Fibroblast of skin of left biceps (primary cell): ENCODE measurements around the gene CSMD2.
A peak's percentile ranks its signal among the peaks of the same experiment; 100 is the strongest.

ENCODE experiments used
- DNase-seq, 2 experiments: peaks; one replicate each; pipeline ENCODE4 v3.0.0-alpha.2; 2013; ENCODE audit warnings: low read depth in 2 of 2

CSMD2 gene

GRCh38 chr1:33608825-33609400, 556.1 kb downstream of the CSMD2 start:
- DNase-seq = no peak

- DNase-seq = no peak
These were observed 557.5 kb downstream of the CSMD2 start for GRCh38 chr1:33607444-33608005.

DNA sequence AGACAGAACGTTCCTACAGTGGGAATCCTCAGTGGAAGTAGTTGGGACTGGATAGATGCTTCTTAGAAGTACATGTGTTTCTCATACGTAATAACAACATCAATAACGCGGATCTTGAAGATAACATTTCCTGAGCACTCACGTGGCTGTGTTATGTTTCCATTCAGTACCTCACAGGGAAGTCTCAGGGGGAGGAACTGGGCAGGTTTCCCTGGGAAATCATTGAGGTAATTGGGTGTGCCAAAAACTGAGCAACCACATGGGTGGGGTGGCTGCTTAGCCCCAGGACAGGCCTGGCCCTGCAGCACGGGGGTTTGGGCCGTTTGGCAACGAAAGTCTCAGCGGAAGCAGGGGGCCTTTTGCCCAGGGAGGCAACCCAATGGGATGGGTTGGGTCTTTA, 558.8 kb downstream of the CSMD2 start:
- no peak for DNase-seq

GRCh38 chr1:33602271-33602670, 562.8 kb downstream of the CSMD2 start:
- no peak for DNase-seq

DNA sequence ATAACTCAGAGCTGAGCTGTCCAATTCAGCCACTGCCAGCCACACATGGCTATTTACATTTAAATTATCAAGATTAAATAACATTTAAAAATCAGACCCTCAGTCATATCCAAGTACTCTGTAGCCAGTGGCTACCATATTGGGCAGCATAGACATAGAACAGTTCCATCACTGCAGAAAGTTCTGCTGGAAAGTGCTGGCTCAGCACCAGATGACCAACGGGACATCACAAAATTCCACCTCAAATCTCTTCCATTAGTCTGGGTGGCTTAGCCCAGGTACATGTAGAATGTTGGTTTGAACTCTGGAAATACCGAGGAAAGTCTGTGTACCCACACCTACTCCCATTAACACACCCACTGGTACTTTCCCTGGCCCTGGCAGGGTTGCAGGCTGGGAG, 563.3 kb downstream of the CSMD2 start:
- DNase-seq = no peak

- DNase-seq = no peak
These were observed 565.4 kb downstream of the CSMD2 start for GRCh38 chr1:33599516-33600115.

DNA sequence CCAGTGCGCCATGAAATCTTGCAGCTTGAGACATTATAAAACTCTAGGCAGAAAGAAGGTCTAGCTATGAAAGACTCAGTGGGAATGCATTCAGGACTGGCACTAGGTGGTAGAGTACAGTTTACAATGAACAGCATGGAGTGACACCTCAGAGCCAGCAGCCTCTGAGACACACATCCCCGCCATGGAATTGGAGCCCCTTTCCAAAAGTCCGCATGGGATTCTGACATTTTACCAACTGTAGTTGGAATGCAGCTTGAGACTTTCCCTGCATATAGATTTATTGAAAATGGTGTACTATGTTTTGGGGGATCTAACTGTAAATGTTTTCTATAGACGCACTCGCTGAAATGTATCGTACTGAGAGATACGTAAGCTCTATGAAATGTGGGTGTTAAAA, 576.3 kb downstream of the CSMD2 start:
- DNase-seq = no peak

- no peak for DNase-seq
These were observed 578.2 kb downstream of the CSMD2 start for GRCh38 chr1:33586795-33587194.

- peak; percentile 7 to 11 for DNase-seq
These were observed 578.9 kb downstream of the CSMD2 start for GRCh38 chr1:33586106-33586505.

GRCh38 chr1:33583567-33583966, 581.5 kb downstream of the CSMD2 start:
- no peak for DNase-seq

GRCh38 chr1:33578557-33579448, 586.2 kb downstream of the CSMD2 start:
- DNase-seq = no peak

DNA sequence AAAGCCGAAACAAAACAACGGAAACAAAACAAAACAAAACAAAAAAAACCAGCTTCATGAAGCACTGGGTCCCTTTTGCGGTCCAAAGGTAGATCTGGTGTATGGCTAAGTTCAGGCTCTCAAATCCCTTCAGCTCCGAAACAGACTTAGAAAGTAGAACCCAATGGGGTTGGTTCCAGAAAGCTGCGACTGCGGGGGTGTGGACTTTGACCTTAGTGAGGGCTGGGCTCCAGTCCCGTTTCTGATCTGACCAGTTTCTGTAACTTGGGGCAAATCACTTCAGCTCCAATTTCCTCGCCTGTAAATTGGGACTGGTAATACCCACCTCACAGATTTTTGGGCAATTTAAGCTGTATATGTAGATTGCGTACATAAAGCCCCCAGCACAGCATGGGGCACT, 587.4 kb downstream of the CSMD2 start:
- no peak for DNase-seq

- no peak for DNase-seq
These were observed 588.0 kb downstream of the CSMD2 start for GRCh38 chr1:33576821-33577599.

GRCh38 chr1:33575324-33575879, 589.6 kb downstream of the CSMD2 start:
- no peak for DNase-seq

GRCh38 chr1:33573661-33574060, 591.4 kb downstream of the CSMD2 start:
- DNase-seq = no peak

GRCh38 chr1:33572387-33572786, 592.6 kb downstream of the CSMD2 start:
- no peak for DNase-seq

- no peak for DNase-seq
These were observed 595.7 kb downstream of the CSMD2 start for GRCh38 chr1:33569331-33569730.

GRCh38 chr1:33563699-33564098, 601.3 kb downstream of the CSMD2 start:
- no peak for DNase-seq

DNA sequence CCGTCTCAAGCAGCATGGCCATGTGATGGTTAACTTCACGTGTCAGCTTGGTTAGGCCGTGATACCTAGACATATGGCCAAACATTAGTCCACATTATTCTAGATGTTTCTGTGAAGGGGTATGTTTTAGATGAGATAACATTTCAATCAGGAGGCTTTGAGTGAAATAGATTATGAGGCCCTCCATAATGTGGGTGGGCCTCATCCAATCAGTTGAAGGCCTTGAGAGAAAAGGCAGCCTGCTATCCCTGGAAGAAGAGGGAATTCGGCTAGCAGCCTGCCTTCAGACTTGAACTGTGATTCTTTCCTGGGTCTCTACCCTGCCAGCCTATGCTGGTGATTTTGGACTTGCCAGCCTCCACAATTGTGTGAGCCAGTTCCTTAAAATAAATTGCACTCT, 602.5 kb downstream of the CSMD2 start:
- DNase-seq = no peak

DNA sequence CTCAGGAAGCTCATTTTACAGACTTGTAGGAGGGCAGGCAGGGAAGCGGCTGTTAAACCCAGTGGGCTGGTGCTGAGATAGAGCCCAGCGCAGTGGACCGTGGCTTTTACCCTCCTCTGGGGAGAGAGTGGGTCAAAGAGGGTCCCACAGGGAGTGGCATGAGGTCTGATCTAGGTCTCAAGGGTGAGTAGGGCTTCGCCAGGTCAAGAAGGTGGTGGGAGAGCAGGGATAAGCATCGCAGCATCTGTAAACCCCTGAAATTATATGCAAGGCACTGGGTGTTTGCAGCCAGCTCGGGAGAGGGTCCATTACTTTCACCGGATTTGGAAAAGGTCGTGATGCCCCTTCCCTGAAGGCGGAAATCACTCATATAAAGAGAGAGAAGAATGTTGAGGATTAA, 603.5 kb downstream of the CSMD2 start:
- no peak for DNase-seq

DNA sequence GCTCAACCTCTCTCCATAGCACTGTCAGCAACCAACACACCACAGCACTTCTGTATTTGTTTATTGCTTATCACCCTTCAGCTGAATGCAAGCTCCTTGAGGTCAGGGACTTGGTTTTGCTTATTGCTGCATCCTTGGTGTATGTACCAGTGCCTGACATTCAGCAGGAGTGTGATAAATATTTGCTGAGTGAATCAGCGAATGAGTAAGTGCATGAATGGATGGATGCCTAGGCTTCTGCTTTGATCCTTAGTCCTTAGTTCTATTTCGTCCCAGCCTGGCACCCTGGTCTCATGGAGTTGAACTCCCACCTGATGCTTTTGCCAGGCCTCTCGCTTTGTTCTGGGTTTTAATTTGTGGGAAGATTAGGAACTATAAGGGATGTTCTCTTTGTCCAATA, 604.4 kb downstream of the CSMD2 start:
- DNase-seq = no peak

DNA sequence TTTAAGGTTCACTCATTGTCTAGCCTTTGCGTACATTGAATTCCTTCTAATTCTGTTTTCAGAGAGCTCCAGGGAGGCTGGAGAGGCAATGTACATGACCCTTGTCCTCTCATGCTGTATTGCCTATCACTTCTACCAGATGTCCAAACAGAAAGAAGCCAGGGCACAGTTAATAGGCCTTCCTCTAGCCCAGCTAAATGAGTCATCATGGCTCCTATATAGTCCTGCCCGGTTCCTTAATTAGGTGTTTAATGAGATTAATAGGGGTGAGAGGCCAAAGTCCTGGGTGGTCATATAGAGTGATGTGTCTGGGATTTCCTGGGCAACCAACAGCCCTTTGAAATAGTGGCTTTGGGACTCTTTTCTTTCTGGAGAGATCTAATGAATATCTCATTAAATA, 616.3 kb downstream of the CSMD2 start:
- DNase-seq = no peak
